ENCODE measurements around the gene AUNIP. TPM values are rescaled to one million over a fixed set of nuclear protein-coding genes. Genes with fewer than 3 reads are reported as not detected.

AUNIP gene

DNA sequence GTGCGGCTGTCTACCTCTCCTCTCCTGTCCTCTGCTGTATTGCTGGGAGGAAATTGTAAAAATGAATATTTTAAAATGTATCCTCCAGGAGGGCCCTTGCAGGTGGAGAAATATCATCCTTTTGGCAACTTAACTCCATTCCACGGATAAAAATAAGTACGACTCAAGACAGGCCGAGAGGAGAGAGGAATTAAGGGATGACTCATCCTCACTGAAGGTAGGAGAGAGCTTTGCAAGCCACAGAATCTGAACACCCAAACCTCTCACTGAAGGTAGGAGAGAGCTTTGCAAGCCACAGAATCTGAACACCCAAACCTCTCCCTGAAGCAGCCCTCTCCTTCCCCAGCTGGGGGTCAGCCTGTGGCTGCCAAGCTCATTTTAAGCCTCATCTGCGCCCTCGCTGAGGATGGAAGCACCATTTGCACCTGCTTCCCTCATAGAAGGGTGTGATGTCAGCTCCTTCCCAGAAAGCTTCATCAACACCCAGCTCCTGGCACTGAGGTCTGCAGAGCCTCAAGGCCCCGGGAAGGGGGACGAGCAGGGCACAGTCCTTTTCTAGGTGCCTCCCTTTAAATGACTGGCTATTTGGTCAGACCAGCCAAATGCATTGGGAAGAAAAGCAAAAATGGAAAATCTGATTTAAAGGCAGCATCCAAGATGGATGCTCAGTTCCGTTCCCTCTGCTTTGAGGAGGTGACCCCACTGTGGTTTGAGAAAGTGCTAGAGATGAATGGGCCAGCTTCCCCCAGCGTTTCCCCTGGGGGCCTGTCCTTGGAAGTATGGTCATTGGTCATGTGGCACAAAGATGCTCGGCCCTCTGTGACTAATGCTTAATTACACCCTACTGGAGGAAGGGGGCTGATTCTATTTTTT lies 72.1 kb downstream of the AUNIP start:
- no CpG with 5 or more reads among the region's 11 CpGs for WGBS (ENCODE audit: extremely low coverage, insufficient coverage, low lambda C conversion rate)
- Histone ChIP-seq H3K18ac (ENCODE audit: low read length) (no peak overlapping the region), H4K8ac (ENCODE audit: low read depth, low read length) (no peak overlapping the region), H3K56ac (ENCODE audit: low read length) (no peak overlapping the region), H3K4me1 (ENCODE audit: control insufficient read depth, low read depth, low read length) (no peaks in the 10 kb centered on the region), H3K27ac (ENCODE audit: low read depth, low read length) (no peak overlapping the region), H2BK5ac (ENCODE audit: low read length) (no peak overlapping the region), H3K23ac (ENCODE audit: low read length) (no peak overlapping the region), H2AK5ac (ENCODE audit: low read length) (no peak overlapping the region), H2BK120ac (ENCODE audit: low read depth, low read length) (no peak overlapping the region), H3K4me3 (ENCODE audit: low read length) (no peak overlapping the region), H3K4ac (ENCODE audit: low read depth, low read length) (no peak overlapping the region), H4K5ac (ENCODE audit: low read length) (no peak overlapping the region), H3K4me2 (ENCODE audit: low read length) (no peak overlapping the region), H3K79me1 (ENCODE audit: low read length) (no peaks in the 10 kb centered on the region), H3K27me3 (ENCODE audit: insufficient read depth, low read length, poor library complexity) (no peaks in the 10 kb centered on the region), H2BK15ac (replicated peaks; ENCODE audit: low read depth) (no peak overlapping the region), H3K9ac (ENCODE audit: low read length) (no peak overlapping the region), H3K36me3 (ENCODE audit: control insufficient read depth, insufficient read depth, low read length) (no peaks in the 10 kb centered on the region), H3K79me2 (ENCODE audit: control insufficient read depth, insufficient read depth, low read length) (no peaks in the 10 kb centered on the region)
- DNase-seq, result no peak

DNA sequence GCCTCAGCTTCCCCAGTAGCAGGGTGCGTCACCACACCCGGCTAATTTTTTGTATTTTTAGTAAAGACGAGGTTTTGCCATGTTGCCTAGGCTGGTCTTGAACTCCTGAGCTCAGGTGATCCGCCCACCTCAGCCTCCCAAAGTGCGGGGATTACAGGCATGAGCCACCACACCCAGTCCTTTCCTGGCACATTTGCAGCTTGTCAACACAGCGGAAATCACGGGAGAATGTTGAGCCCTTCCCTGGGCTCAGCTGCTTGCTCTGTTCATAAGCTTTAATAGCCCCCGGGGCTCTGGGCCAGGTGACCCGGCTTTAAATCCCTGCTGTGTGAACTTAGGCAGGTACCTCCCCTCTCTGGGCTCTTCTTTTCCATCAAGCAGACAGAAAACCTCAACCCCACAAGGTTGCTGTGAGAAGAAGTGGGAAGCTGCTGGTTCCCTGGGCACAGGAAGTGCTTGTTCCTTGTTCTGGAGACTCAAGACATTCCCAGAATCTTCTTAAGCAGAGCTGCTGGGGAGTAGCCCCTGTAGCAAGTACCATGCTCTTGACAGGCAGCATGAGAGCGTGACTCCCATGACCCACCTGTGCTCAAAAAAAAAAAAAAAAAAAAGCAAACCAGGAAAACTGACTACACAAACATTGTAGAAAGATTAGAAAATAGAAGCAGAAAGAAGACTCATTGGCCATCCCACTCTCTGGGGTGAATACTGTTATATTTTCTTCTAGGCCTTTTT lies 73.8 kb downstream of the AUNIP start:
- Histone ChIP-seq H3K79me2 (ENCODE audit: control insufficient read depth, insufficient read depth, low read length) (no peaks in the 10 kb centered on the region), H2BK5ac (ENCODE audit: low read length) (no peak overlapping the region), H4K5ac (ENCODE audit: low read length) (no peak overlapping the region), H3K56ac (ENCODE audit: low read length) (no peak overlapping the region), H4K8ac (ENCODE audit: low read depth, low read length) (no peak overlapping the region), H3K79me1 (ENCODE audit: low read length) (no peaks in the 10 kb centered on the region), H3K36me3 (ENCODE audit: control insufficient read depth, insufficient read depth, low read length) (no peaks in the 10 kb centered on the region), H3K4me3 (ENCODE audit: low read length) (no peak overlapping the region), H3K4me2 (ENCODE audit: low read length) (no peak overlapping the region), H2BK120ac (ENCODE audit: low read depth, low read length) (no peak overlapping the region), H3K27ac (ENCODE audit: low read depth, low read length) (no peak overlapping the region), H3K18ac (ENCODE audit: low read length) (no peak overlapping the region), H3K9ac (ENCODE audit: low read length) (no peak overlapping the region), H2BK15ac (replicated peaks; ENCODE audit: low read depth) (no peak overlapping the region), H2AK5ac (ENCODE audit: low read length) (no peak overlapping the region), H3K4ac (ENCODE audit: low read depth, low read length) (no peak overlapping the region), H3K4me1 (ENCODE audit: control insufficient read depth, low read depth, low read length) (peaks cover 6% of the 10 kb centered on the region), H3K23ac (ENCODE audit: low read length) (no peak overlapping the region), H3K27me3 (ENCODE audit: insufficient read depth, low read length, poor library complexity) (no peaks in the 10 kb centered on the region)
- DNase-seq, result no peak
- WGBS (ENCODE audit: extremely low coverage, insufficient coverage, low lambda C conversion rate), result no CpG with 5 or more reads among the region's 10 CpGs

- no peak overlapping the region for H3K9ac ChIP-seq (ENCODE audit: low read length)
- H3K27me3 ChIP-seq (ENCODE audit: insufficient read depth, low read length, poor library complexity), result no peaks in the 10 kb centered on the region
- no peak overlapping the region for H4K5ac ChIP-seq (ENCODE audit: low read length)
- no peak overlapping the region for H3K23ac ChIP-seq (ENCODE audit: low read length)
- peaks cover 10% of the 10 kb centered on the region for H3K4me1 ChIP-seq (ENCODE audit: control insufficient read depth, low read depth, low read length)
- H2BK120ac ChIP-seq (ENCODE audit: low read depth, low read length), result no peak overlapping the region
- no peak overlapping the region for H2BK15ac ChIP-seq (replicated peaks; ENCODE audit: low read depth)
- H3K79me2 ChIP-seq (ENCODE audit: control insufficient read depth, insufficient read depth, low read length), result no peaks in the 10 kb centered on the region
- H2AK5ac ChIP-seq (ENCODE audit: low read length), result no peak overlapping the region
- H3K36me3 ChIP-seq (ENCODE audit: control insufficient read depth, insufficient read depth, low read length), result no peaks in the 10 kb centered on the region
- no peaks in the 10 kb centered on the region for H3K79me1 ChIP-seq (ENCODE audit: low read length)
- no peak for DNase-seq
- no peak overlapping the region for H3K18ac ChIP-seq (ENCODE audit: low read length)
- no peak overlapping the region for H3K27ac ChIP-seq (ENCODE audit: low read depth, low read length)
- H3K4ac ChIP-seq (ENCODE audit: low read depth, low read length), result no peak overlapping the region
- no CpG with 5 or more reads among the region's 9 CpGs for WGBS (ENCODE audit: extremely low coverage, insufficient coverage, low lambda C conversion rate)
- no peak overlapping the region for H3K4me3 ChIP-seq (ENCODE audit: low read length)
- no peak overlapping the region for H3K4me2 ChIP-seq (ENCODE audit: low read length)
- H3K56ac ChIP-seq (ENCODE audit: low read length), result no peak overlapping the region
- H2BK5ac ChIP-seq (ENCODE audit: low read length), result no peak overlapping the region
- no peak overlapping the region for H4K8ac ChIP-seq (ENCODE audit: low read depth, low read length)
Observed at GRCh38 chr1:25784575-25785051, 74.6 kb downstream of the AUNIP start.

Small RNA genes lying within 50 kb of the gene (small RNA-seq; reads per million reads assigned to genes)
- not detected for gene AL033528.1 (ENCODE audit: insufficient read depth)
- gene RF00019 (ENCODE audit: insufficient read depth), result not detected
- not detected for gene SNRPFP2 (ENCODE audit: insufficient read depth)

Measured in mesendoderm (in vitro differentiated cells).